ENCODE results near the gene LYRM7. TPM values are rescaled to one million over a fixed set of nuclear protein-coding genes. Genes with fewer than 3 reads are reported as not detected.
"Not testable (repeated sequence)": the region's sequence is repeated elsewhere in the genome, so short reads cannot be mapped to it uniquely, and the experiment has no call there.

The LYRM7 gene
- total RNA-seq, 1 donor from 2014 or later = 20.3 TPM

DNA sequence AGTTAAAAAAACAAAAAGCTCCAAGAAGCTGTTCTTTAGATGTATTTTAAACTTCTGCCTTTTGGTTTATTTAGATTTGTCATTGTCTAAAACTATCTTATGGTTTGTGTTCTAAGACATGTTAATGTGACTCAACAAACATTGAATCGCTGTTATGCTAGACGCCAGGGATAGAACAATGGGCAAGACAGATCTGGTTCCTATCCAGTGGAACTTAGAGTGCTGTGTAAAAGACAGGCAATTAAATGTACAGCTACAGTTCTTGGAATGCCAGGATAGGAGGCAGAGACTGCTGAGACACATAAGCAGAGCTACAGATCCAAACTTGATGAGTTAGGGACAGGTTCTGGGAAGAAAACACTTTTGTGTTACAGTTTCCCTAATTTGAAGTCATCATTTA is 22.4 kb downstream of the LYRM7 start:
- Mint-ChIP-seq H3K9me3 (no peaks in the 10 kb centered on the region), H3K4me3 (ENCODE audit: low read depth) (no peak overlapping the region), H3K27ac (no peak overlapping the region), H3K4me1 (ENCODE audit: low read depth) (peaks cover 9% of the 10 kb centered on the region), H3K36me3 (ENCODE audit: low read depth) (peaks cover 17% of the 10 kb centered on the region), H3K27me3 (ENCODE audit: low read depth) (no peaks in the 10 kb centered on the region)
- intact Hi-C loops (cut with micrococcal nuclease) = no loop called here
- no peak for DNase-seq (ENCODE audit: low spot score)

GRCh38 chr5:131193897-131194296 is 23.2 kb downstream of the LYRM7 start:
- H3K27me3 Mint-ChIP-seq (ENCODE audit: low read depth); H3K4me3 Mint-ChIP-seq (ENCODE audit: low read depth); H3K4me1 Mint-ChIP-seq (ENCODE audit: low read depth); DNase-seq (ENCODE audit: low spot score); H3K27ac Mint-ChIP-seq; H3K9me3 Mint-ChIP-seq; intact Hi-C loops (cut with micrococcal nuclease): not testable (repeated sequence)
- peaks cover 13% of the 10 kb centered on the region for H3K36me3 Mint-ChIP-seq (ENCODE audit: low read depth)

DNA sequence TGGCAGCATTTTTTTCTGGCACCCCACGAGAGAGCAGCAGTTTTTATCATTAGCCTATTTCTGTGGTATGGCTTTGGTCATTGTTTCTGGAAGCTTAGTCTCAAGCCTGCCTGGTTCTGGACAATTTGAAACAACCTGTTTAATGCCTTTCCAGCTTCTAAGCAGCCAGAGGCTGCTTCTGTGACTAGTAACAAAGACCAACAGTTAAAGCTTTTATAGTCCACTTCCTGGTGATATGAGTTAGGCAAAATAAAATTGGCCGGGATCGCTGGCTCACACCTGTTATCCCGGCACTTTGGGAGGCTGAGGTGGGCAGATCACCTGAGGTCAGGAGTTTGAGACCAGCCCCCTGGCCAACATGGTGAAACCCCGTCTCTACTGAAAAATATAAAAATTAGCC is 24.0 kb downstream of the LYRM7 start:
- H3K4me1 Mint-ChIP-seq (ENCODE audit: low read depth) = peaks cover 7% of the 10 kb centered on the region
- intact Hi-C loops (cut with micrococcal nuclease) = no loop called here
- no peak overlapping the region for H3K4me3 Mint-ChIP-seq (ENCODE audit: low read depth)
- peaks cover 8% of the 10 kb centered on the region for H3K36me3 Mint-ChIP-seq (ENCODE audit: low read depth)
- no peaks in the 10 kb centered on the region for H3K27me3 Mint-ChIP-seq (ENCODE audit: low read depth)
- no peak for DNase-seq (ENCODE audit: low spot score)
- no peak overlapping the region for H3K27ac Mint-ChIP-seq
- H3K9me3 Mint-ChIP-seq = no peaks in the 10 kb centered on the region

DNA sequence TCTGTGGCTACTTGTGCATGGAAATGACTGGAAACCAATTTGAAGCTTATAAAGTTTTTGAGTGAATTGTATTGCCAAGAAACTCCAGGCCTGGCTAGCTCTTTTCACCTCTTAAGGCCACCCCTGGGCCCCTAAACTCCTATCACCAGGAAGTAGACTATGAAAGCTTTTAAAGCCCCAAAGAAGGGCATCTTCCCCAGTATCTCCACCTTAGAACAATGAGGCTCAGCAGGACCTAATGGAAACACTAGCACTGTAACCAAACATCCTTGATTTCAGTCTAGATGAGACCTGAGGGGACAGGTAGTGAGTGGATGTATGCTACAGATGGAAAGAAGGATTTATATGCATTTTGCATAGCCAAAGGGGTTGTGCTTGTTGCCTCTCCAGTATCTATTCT is 25.0 kb downstream of the LYRM7 start:
- H3K27ac Mint-ChIP-seq = no peak overlapping the region
- H3K27me3 Mint-ChIP-seq (ENCODE audit: low read depth) = no peaks in the 10 kb centered on the region
- peaks cover 12% of the 10 kb centered on the region for H3K36me3 Mint-ChIP-seq (ENCODE audit: low read depth)
- peaks cover 7% of the 10 kb centered on the region for H3K4me1 Mint-ChIP-seq (ENCODE audit: low read depth)
- no peak overlapping the region for H3K4me3 Mint-ChIP-seq (ENCODE audit: low read depth)
- H3K9me3 Mint-ChIP-seq = no peaks in the 10 kb centered on the region
- intact Hi-C loops (cut with micrococcal nuclease) = no loop called here
- DNase-seq (ENCODE audit: low spot score) = no peak

- no peak for DNase-seq (ENCODE audit: low spot score)
- H3K4me3 Mint-ChIP-seq (ENCODE audit: low read depth) = no peak overlapping the region
- intact Hi-C loops (cut with micrococcal nuclease) = no loop called here
- no peaks in the 10 kb centered on the region for H3K9me3 Mint-ChIP-seq
- H3K4me1 Mint-ChIP-seq (ENCODE audit: low read depth) = peaks cover 7% of the 10 kb centered on the region
- no peaks in the 10 kb centered on the region for H3K27me3 Mint-ChIP-seq (ENCODE audit: low read depth)
- peaks cover 12% of the 10 kb centered on the region for H3K36me3 Mint-ChIP-seq (ENCODE audit: low read depth)
- no peak overlapping the region for H3K27ac Mint-ChIP-seq
Measured at GRCh38 chr5:131196331-131196730, 25.6 kb downstream of the LYRM7 start.

- intact Hi-C loops (cut with micrococcal nuclease) = no loop called here
- no peaks in the 10 kb centered on the region for H3K9me3 Mint-ChIP-seq
- no peak overlapping the region for H3K4me3 Mint-ChIP-seq (ENCODE audit: low read depth)
- H3K27me3 Mint-ChIP-seq (ENCODE audit: low read depth) = no peaks in the 10 kb centered on the region
- peaks cover 9% of the 10 kb centered on the region for H3K36me3 Mint-ChIP-seq (ENCODE audit: low read depth)
- no peak overlapping the region for H3K27ac Mint-ChIP-seq
- H3K4me1 Mint-ChIP-seq (ENCODE audit: low read depth) = peaks cover 7% of the 10 kb centered on the region
- no peak for DNase-seq (ENCODE audit: low spot score)
Measured at GRCh38 chr5:131198625-131199024, 27.9 kb downstream of the LYRM7 start.

GRCh38 chr5:131200560-131200959 is 29.8 kb downstream of the LYRM7 start:
- intact Hi-C loops (cut with micrococcal nuclease) = no loop called here
- Mint-ChIP-seq H3K9me3 (no peaks in the 10 kb centered on the region), H3K27me3 (ENCODE audit: low read depth) (no peaks in the 10 kb centered on the region), H3K4me1 (ENCODE audit: low read depth) (peaks cover 4% of the 10 kb centered on the region), H3K36me3 (ENCODE audit: low read depth) (peaks cover 9% of the 10 kb centered on the region), H3K27ac (no peak overlapping the region), H3K4me3 (ENCODE audit: low read depth) (no peak overlapping the region)
- no peak for DNase-seq (ENCODE audit: low spot score)

GRCh38 chr5:131204964-131205363 is 34.2 kb downstream of the LYRM7 start:
- Mint-ChIP-seq H3K27ac (no peak overlapping the region), H3K27me3 (ENCODE audit: low read depth) (no peaks in the 10 kb centered on the region), H3K36me3 (ENCODE audit: low read depth) (peaks cover 4% of the 10 kb centered on the region), H3K4me1 (ENCODE audit: low read depth) (peaks cover 25% of the 10 kb centered on the region), H3K4me3 (ENCODE audit: low read depth) (no peak overlapping the region), H3K9me3 (no peaks in the 10 kb centered on the region)
- no peak for DNase-seq (ENCODE audit: low spot score)
- intact Hi-C loops (cut with micrococcal nuclease) = no loop called here

DNA sequence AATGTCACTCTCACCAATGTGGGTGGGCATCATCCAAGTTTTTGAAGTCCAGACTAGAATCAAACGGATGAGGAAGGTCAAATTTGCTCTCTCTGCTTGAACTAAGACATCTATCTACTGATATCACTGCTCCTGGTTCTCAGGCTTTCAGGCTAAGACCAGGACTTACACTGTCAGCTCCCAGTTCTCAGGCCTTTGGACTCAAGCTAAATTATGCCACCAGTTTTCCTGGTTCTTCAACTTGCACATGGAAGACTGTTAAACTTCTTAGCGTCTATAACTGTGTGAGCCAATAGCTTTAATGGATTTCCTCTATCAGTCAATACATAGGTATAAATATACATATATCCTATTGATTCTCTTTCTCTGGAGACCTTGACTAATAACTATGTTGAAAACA is 35.3 kb downstream of the LYRM7 start:
- H3K4me1 Mint-ChIP-seq (ENCODE audit: low read depth) = peaks cover 36% of the 10 kb centered on the region
- H3K36me3 Mint-ChIP-seq (ENCODE audit: low read depth) = no peaks in the 10 kb centered on the region
- intact Hi-C loops (cut with micrococcal nuclease) = no loop called here
- no peaks in the 10 kb centered on the region for H3K9me3 Mint-ChIP-seq
- H3K4me3 Mint-ChIP-seq (ENCODE audit: low read depth) = no peak overlapping the region
- no peaks in the 10 kb centered on the region for H3K27me3 Mint-ChIP-seq (ENCODE audit: low read depth)
- H3K27ac Mint-ChIP-seq = no peak overlapping the region
- DNase-seq (ENCODE audit: low spot score) = no peak

DNA sequence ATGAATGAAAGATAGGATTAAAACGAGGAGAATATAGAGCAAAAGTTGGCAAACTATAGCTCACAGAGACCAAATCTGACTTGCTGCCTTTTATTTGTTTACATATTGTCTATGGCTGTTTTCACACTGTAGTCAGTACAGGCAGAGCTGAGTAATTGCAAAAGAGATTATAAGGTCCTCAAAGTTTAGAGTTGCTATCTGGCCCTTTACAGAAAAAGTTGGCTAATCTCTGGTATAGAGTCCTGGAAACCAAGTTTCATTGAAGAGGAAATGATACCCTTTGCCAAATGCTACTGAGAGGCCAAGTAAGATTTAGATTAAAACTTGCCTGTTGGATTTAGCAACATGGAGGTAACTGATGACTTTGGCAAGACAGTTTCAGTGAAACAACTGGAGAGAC is 36.0 kb downstream of the LYRM7 start:
- peaks cover 41% of the 10 kb centered on the region for H3K4me1 Mint-ChIP-seq (ENCODE audit: low read depth)
- H3K4me3 Mint-ChIP-seq (ENCODE audit: low read depth) = no peak overlapping the region

GRCh38 chr5:131209175-131209505 is 38.4 kb downstream of the LYRM7 start:
- Mint-ChIP-seq H3K4me3 (ENCODE audit: low read depth) (peak overlapping the region; percentile 80), H3K27me3 (ENCODE audit: low read depth) (no peaks in the 10 kb centered on the region), H3K27ac (peak overlapping the region; percentile 96), H3K4me1 (ENCODE audit: low read depth) (peaks cover 49% of the 10 kb centered on the region), H3K9me3 (peaks cover 3% of the 10 kb centered on the region), H3K36me3 (ENCODE audit: low read depth) (peaks cover 8% of the 10 kb centered on the region)
- intact Hi-C loops (cut with micrococcal nuclease) = loop anchor here (1.0 kb wide), 2 partner anchors 39 to 41 kb away; partner anchors contain the start of gene LYRM7
- DNase-seq (ENCODE audit: low spot score) = no peak

More for the DNA sequence above, 36.0 kb downstream of the LYRM7 start:
- no peak for DNase-seq (ENCODE audit: low spot score)
- intact Hi-C loops (cut with micrococcal nuclease) = no loop called here
- Mint-ChIP-seq H3K9me3 (no peaks in the 10 kb centered on the region), H3K27ac (peak overlapping the region; percentile 43), H3K27me3 (ENCODE audit: low read depth) (no peaks in the 10 kb centered on the region), H3K36me3 (ENCODE audit: low read depth) (no peaks in the 10 kb centered on the region)

DNA sequence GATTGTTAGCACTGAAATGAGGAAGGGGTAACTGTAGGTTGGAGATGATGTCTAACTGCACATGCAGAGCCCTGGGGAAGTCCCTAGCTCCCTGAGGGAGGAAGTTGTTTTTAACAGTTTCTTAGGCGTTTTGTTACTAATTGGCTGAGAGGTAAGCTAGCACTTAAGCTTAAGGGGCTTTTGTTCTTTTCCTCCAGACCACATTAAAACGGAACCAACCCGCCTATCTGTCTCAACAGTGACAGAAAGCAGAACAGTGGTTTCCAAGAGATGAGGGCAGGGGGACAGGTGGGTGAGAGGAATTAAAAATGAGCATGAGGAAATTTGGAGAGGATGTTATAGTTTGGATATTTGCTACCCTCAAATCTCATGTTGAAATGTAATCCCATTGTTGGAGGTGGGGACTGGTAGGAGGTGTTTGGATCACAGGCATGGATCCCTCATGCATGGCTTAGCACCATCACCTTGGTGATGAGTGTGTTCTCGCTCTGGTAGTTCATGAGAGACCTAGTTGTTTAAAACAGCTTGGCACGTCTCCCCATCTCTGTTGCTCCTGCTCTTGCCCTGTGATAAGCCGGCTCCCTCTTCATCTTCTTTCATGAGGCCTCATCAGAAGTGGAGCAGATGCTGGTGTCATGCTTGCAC is 38.9 kb downstream of the LYRM7 start:
- Mint-ChIP-seq H3K27me3 (ENCODE audit: low read depth) (no peaks in the 10 kb centered on the region), H3K9me3 (peaks cover 3% of the 10 kb centered on the region), H3K27ac (peak overlapping the region; percentile 96), H3K4me1 (ENCODE audit: low read depth) (peaks cover 53% of the 10 kb centered on the region), H3K36me3 (ENCODE audit: low read depth) (peaks cover 8% of the 10 kb centered on the region), H3K4me3 (ENCODE audit: low read depth) (peak overlapping the region; percentile 80)
- peak; percentile 40 for DNase-seq (ENCODE audit: low spot score)
- intact Hi-C loops (cut with micrococcal nuclease) = loop anchor here (1.0 to 2.0 kb wide), 4 partner anchors 39 to 53 kb away; partner anchors contain the start of genes HINT1 and LYRM7

- Mint-ChIP-seq H3K4me3 (ENCODE audit: low read depth) (peak overlapping the region; percentile 80), H3K27me3 (ENCODE audit: low read depth) (no peaks in the 10 kb centered on the region), H3K36me3 (ENCODE audit: low read depth) (peaks cover 8% of the 10 kb centered on the region), H3K9me3 (peaks cover 3% of the 10 kb centered on the region), H3K27ac (peak overlapping the region; percentile 96), H3K4me1 (ENCODE audit: low read depth) (peaks cover 56% of the 10 kb centered on the region)
- intact Hi-C loops (cut with micrococcal nuclease) = loop anchor here (1.0 to 2.0 kb wide), 2 partner anchors 45 to 53 kb away; partner anchors contain the start of gene HINT1
- no peak for DNase-seq (ENCODE audit: low spot score)
Measured at GRCh38 chr5:131210151-131210510, 39.4 kb downstream of the LYRM7 start.

Data from activated T-helper 2 cell treated with anti-CD3 and anti-CD28 coated beads, Interferon-gamma antibody, Interleukin-2, Interleukin-4, amounts not matched to agents 10 μg/mL and 5 μg/mL and 100 μg/mL, durations not matched to agents 14 hours and 24 hours and 36 hours (primary cell).